Stimulated activated CD4-positive, alpha-beta T cell treated with anti-CD3 and anti-CD28 coated beads, Interleukin-2, amount 100 ng/mL, for 4 hours (primary cell): ENCODE data around the gene SLC12A4.
"Not testable (repeated sequence)": the region's sequence is repeated elsewhere in the genome, so short reads cannot be mapped to it uniquely, and the experiment has no call there.

Source experiments
- DNase-seq: peaks from one replicate; pipeline ENCODE4 v3.0.0-alpha.2; 2020; ENCODE audit warnings: low read depth

Gene SLC12A4

GRCh38 chr16:67968400-67969253 lies at the start of gene SLC12A4:
Gene SLC12A4 (minus strand): TSS chr16:67968637. CDS start chr16:67968553, 84 bp downstream.
- peak; percentile 69 for DNase-seq

DNA sequence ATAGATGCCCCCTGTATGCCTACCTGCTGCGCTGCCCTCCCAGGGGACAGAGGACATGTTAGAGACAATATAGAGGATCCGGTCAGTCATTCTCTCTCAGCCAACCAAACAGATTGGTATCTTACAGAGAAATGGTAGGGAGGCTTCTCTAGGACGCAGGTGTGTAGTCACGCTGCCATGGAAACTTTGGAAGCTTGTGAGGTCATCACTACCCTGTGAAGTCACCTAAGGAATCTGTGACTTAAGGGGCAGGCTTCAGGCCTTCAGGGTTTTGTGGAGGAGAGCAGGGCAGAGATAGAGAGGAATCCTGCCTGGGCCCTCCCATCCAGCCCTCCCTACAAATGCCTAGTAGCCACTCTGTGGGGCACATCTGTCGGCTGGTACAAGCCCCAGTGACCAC lies 47.2 kb upstream of the SLC12A4 start, which contains the start of gene DPEP2NB:
DPEP2NB (minus strand) TSS at position 231 of the 400 bp plus-strand sequence; CDS start at position 90, 141 bp downstream.
- DNase-seq = no peak

DNA sequence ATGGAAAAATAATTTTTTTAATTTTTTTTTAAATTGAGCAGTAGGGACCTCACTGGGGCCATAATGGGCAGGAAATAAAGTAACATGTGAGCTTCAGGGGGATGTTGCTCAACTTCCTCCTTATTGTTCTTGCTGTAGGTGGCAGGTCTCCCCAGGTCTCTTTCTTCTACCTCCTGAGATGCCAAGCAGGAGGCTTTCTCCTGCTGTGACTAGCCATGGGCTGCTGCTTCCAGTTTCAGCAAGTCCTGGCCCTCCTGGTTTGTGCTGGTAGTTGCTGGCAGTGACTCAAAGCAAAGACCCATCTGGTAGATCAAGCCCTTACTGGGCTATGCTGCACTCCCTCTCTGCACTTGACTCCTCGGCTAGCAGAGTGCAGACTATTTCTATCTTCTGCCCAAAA lies 45.0 kb upstream of the SLC12A4 start:
- DNase-seq = no peak

DNA sequence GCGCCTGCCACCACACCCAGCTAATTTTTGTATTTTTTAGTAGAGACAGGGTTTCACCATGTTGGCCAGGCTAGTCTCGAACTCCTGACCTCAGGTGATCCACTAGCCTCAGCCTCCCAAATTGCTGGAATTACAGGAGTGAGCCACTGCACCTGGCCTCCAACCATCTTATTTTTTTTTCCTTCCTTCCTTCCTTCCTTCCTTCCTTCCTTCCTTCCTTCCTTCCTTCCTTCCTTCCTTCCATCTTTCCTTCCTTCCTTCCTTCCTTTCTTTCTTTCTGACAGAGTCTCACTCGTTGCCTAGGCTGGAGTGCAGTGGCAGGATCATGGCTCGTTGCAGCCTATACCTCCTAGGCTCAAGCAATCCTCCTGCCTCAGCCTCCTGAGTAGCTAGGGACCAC lies 41.4 kb upstream of the SLC12A4 start:
- not testable (repeated sequence) for DNase-seq

DNA sequence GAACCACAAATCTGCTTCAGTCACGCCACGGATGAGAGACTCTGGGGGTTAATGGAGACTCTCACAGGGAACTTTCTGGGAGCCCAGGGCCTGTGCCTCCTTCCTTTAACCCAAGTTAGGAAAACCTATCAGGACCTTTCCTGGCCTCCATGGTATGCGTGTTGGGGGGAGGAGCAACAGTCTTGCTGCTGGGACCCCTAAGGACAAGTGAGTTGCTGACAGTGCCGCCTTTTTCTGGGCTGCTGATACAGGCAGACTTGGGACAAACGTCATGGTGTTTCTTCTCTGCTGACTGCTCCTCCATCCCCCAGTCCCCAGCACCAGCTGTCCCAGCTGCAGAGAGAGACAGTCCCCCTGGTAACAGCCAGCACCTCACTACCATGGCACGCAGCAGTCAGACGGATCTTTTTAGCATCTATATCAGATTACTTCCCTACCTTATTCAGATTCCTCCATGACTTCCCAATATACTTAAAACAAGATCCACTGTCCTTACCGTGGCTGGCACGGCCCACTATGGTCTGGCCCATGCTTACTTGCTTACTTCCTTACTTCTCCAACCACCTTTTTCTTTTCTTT lies 40.8 kb upstream of the SLC12A4 start:
- no peak for DNase-seq

- DNase-seq = no peak
Measured at GRCh38 chr16:68005786-68006286, 37.4 kb upstream of the SLC12A4 start.

- DNase-seq = no peak
Measured at GRCh38 chr16:68005211-68005610, 36.8 kb upstream of the SLC12A4 start.

DNA sequence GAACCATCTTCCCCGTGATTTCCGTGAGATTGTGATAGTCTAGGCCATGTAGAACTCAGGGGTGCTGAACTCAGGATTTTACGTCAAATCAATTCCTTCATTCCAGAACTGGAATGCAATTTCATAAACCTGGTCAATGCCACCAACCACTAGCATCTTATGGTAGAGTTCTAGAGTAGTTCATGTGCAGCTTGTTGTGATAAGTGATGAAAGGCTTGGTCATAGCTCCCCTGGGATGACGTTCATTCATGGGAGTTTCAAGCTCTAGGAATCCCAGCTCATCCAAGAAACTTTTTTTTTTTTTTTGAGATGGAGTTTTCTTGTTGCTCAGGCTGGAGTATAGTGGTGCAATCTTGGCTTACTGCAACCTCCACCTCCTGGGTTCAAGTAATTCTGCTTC lies 34.6 kb upstream of the SLC12A4 start:
- no peak for DNase-seq

GRCh38 chr16:68000450-68000849 lies 32.0 kb upstream of the SLC12A4 start:
- DNase-seq = no peak

DNA sequence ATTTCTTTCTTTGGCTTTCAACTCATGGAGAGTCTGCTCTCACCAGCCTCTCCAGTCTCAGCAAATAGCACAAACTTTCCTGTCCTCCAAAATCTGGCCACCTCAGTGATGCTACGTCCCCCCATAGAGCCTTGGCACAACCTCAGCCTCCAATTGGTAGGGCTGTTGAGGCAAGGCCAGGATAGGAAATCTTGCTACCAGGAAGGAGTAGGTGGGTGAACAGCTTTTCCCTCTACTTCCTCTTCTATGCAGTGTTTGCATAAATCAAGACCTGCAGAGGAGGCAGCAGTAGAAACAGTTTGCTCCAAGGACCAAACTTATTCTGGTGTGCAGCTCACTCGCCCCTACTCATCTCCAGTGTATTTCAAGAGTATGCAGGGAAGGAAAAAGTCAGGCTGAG lies 31.5 kb upstream of the SLC12A4 start:
- DNase-seq = no peak

DNA sequence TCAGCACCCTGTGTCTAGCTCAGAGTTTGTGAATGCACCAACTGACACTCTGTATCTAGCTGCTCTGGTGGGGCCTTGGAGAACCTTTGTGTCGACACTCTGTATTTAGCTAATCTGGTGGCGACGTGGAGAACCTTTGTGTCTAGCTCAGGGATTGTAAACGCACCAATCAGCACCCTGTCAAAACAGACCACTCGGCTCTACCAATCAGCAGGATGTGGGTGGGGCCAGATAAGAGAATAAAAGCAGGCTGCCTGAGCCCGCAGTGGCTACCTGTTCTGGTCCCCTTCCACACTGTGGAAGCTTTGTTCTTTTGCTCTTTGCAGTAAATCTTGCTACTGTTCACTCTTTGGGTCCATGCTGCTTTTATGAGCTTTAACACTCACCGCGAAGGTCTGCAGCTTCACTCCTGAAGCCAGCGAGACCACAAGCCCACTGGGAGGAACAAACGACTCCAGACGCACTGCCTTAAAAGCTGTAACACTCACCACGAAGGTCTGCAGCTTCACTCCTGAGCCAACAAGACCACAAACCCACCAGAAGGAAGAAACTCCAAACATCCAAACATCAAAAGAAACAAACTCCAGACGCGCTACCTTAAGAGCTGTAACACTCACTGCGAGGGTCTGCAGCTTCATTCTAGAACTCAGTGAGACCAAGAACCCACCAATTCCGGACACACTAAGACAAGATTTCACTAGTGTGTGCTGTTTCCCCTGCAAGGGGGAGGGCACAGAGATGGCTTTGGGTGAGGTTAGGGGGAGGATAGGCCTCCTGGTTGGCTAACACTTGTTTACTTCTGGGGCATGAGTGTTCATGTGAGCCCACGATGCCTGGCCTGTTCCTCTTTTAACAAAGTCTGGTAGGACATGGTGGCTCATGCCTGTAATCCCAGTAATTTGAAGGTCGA lies 30.6 kb upstream of the SLC12A4 start, which contains the start of gene DPEP2:
DPEP2 (minus strand) TSS at position 706 of the 910 bp plus-strand sequence. CDS start 6,272 bp downstream, outside the sequence.
- not testable (repeated sequence) for DNase-seq

GRCh38 chr16:67998231-67998778 lies 29.9 kb upstream of the SLC12A4 start:
- DNase-seq = not testable (repeated sequence)

DNA sequence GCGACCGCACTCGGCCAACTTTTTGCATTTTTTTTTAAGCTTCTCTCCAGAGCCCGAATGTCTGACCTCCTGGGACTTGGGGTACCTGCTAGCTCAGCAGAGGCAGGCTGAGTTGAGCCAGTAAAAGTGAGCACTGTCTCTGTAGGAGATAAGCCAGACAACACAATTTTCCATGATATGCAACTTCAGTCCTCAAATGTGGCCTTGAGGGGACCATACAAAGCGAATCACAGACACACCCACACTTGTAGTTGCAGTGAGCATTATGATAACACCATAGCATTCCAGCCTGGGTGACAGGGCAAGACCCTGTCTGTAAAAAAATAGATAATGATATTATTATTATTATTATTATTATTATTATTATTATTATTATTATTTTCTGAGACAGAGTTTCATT lies 28.2 kb upstream of the SLC12A4 start:
- DNase-seq = no peak

- DNase-seq = no peak
Measured at GRCh38 chr16:67995423-67995822, 27.0 kb upstream of the SLC12A4 start.

DNA sequence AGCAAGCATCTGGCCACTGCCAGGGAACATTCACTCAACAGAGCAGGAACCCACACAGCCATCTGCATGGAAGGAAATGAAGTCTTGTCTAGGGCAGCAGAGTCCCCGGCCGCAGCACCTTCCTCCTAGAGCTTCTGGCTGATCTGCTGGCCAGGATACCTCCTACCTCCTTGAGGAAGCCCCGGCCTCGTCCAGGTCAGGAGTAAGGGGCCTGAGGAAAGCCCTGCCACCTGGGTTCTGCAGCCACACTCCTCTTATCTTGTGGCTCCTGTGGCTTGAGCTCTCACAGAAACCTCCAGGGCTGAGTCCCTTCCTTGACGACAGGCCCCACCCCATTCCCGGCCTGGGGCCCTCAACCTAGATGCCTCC lies 25.6 kb upstream of the SLC12A4 start:
- DNase-seq = not testable (repeated sequence)

DNA sequence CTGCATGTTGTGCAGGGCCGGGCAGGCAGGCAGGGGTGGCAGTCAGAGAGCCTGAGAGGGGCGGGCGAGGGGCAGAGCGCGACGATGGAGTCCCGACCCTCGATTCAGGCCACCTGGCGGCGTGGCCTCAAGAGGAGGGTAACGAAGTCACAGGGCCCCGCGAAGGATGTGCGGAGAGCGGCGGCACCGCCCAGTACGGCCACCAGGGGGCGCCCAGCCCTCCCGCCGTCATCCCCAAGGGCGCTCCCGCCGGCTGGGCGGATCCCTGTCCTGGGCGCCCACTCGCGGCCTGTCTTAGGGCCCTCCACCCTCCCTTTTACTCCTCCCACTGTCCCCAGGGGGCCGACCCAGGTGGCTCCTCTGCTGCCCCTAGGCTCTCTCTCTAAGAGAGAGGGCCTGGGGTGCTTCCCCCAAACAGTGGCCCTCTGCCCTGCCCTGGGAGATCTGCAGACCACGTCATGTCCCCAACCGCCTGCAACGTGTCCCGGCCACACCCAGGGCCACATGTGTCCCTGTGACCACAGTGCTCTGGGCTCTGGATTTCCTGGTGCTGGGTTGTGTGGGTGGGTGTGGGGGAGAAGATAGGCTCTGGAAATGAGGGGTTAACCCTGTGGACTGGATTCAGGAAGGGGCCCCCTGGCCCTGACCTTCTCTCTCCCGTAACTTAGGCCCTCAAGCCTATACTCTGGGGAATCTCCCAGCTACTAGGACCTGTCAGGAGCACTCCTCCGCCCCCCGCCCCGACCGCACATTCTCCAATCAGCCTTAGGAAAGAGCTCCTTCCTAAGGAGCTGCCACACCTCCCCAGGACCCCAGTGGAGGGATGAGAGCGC lies 25.0 kb upstream of the SLC12A4 start:
- DNase-seq = peak; percentile 67

- DNase-seq = no peak
Measured at GRCh38 chr16:67992661-67993206, 24.3 kb upstream of the SLC12A4 start.

DNA sequence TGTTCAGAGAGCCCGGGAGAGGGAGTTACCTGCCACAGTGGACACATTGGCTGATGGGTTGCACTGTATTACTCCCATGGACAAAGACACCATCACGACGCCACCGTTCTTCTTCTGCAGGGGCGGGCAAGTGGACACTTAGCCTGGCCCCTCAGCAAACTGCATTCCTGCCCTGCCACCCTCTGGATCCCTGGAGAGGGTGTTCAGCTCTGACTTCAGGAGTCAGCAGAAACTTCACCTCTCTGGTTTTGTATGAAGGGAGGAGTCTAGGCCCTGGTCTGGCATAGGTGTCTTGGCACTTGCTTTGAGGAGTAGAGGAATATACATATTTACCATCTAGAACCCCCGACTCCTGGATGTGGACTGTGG lies 21.6 kb upstream of the SLC12A4 start:
- no peak for DNase-seq

- DNase-seq = no peak
Measured at GRCh38 chr16:67989322-67990017, 21.0 kb upstream of the SLC12A4 start.

DNA sequence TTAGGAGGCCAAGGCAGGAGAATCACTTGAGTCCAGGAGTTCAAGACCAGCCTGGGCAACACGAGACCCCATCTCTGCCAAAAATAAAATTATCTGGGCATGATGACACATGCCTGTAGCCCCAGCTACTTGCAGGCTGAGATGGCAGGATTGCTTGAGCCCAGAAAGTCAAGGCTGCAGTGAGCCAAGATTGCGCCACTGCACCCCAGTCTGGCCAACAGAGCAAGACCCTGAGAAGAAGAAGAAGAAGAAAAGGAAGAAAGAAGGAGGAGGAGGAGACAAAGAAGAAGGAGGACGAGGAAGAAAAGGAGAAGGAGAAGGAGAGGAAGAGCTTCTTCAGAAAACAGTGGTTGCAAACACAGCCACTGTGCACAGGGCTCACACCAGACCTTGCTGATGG lies 20.2 kb upstream of the SLC12A4 start:
- DNase-seq = no peak
